HuH-7.5 (cell line): ENCODE data around the gene PALD1.

ENCODE experiments used
- DNase-seq: peaks from one replicate; pipeline ENCODE4 v3.0.0; 2011; ENCODE audit warnings: low spot score

PALD1 gene

DNA sequence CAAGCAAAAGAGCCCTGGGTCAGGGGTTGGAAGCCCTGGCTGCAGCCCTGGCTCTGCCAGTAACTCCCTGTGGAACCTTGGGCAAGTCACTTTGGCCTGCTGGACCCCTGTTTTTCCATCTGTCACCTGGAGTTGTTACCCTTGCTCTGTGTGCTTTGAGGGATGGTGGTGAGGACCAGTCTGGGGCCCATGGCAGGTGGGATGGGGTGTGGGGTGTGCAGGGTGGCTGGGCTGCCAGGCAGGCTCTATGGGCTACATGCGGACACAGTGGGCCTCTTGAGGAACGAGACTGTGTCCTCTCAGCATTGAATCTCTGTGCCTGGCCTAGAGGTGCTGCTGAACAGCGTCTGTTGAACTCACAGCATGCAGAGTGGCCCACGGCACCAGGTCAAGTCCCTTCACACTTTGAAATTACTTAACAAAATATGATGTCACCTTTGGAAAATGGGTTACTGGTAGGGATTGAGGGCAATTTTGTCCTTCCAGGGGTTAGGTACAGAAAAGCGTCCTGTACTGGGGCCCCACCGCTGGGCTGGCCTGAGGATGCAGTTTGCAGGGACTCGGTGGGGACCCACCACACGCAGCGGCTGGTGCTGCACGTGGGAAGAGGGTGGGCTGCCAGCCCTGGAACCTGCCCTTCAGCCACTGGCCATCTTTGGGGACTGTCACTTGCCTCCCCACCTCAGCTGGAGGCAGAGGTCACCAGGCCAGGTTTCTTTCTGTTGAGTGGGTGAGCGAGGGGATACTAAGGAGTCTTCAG is 78.7 kb downstream of the PALD1 start:
- no peak for DNase-seq

DNA sequence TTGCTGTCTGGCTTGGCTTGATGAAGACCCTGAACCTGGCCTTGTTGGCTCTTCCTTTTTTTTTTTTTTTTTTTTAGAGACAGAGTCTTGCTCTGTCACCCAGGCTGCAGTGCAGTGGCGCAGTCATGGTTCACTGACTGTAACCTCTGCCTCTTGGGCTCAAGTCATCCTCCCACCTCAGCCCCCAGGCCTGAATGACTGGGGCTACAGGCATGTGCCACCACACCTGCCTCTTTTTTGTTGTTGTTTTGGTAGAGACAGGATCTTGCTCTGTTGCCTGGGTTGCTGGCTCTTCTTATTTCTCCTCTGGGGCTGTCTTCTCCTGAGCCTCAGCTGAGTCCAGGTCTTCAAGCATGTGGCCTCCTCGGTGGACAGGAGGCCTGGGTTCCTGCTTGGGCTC is 79.3 kb downstream of the PALD1 start:
- no peak for DNase-seq

DNA sequence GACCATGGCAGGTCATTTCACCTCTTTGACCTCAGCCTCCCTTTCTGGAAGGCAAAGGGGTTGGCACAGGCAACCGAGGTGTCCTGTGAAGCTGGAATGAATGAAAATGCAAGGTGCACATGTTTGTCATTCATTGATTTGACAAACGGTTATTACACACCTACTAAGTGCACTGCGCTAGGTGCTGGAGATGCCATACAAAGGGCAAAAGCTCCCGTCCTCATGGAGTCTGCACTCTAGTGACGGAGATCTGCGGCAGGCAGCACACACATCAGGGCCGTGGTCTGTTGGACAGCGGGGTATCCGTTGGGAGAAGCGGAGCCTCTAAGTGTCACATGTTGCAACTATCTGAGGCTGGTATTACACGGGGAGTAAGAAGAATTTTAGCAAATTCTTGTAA is 79.7 kb downstream of the PALD1 start:
- no peak for DNase-seq

DNA sequence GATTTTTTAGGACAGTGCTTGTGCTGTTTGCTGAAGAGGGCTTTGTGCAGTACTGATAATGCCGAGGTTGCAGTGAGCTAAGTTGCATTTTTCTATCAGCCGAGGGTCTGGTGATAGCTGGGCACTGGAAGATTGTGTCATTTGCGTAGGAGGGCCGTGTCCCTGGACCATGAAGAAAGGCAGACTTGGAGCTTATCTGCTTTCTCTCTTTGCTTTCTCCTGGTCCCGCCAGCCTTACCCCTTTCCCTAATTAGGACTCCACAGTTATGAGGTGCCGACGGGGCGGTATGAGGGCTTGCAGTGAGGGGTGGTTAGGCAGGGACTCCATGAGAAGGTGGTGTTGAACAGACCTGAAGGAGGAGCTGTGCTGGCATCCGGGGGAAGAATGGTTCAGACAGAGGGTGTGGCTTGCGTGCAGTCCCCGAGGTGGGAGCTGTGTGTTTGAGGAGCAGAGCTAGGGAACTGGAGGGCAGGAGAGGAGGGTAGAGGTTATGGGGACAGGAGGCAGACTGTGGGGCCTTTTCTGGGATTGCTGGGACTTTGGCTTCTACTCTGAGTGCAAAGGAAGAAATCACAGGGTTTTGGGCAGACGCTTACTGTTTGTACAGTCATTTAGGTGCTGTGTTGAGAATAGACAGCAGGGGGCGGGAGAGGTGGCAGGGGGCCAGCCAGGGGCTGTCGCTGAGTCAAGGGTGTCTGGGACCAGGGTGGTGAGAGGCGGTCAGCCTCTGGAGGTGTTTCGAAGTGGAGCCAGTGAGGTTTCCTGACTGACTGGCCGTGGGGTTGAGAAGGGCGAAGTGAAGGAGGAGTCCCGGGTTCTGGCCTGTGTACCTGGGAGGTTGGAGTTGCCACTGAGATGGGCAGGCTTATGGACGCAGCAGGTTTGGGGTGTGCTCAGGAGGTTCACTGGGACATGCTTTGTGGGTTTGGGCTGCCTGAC is 80.6 kb downstream of the PALD1 start:
- peak; percentile 64 for DNase-seq

DNA sequence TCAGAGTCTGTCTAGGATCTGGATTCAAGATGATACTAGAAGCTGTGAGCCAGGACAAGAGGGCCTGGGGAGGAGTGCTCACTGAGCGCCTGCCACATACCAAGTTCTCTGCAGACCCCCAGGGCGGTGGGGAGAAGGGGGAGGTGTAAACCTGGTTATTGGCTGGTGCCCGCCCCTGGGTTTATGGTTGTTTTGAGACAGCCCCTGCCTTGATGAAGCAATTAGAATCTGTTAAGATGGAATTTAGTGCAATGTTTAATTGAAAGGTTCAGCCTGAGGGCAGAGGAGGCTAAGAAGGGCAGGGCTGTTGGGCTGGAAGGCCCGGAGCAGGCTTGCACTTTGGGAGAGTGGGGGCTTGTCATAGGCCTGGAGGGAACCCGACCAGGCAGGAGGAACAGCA is 81.3 kb downstream of the PALD1 start:
- DNase-seq = no peak

DNA sequence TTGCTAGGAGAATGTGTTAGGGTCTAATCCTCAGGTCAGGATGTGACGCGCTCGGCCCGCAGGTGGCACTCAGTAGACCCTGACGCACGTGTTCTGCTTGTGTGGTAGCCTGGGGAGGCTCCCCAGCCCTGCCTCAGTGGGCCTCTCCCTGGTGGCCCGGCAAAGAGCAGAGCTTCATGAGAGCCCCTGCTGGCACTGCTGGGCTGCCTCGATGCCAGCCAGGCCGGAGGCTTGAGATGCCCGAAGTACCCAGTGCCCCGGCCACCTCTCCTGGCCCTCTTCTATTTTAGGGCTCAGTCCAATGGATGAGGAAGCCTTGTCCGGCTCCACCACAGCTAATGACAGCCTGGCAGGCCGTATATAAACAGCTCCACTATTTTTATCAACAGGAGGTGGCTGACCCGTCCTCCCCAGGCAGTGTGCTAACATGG is 82.0 kb downstream of the PALD1 start:
- no peak for DNase-seq

DNA sequence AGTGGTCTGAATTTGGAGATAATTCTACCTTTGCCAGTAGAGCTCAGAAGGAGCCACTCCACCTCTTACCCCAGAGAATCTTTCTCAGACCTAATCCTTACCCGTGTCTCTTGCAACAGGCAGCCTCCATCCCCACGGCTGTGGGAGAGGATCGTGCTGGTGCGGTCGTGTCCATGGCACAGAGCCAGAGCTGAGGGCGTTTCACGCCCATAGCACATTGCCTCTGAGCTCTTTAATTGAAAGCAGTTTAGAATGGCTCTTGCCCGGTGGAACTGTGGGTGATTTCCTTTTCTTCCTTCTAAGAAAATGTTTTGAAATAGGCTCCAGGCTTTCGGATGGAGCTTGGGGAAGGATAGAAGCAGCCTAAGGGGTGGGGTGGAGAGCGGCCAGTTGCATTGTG is 82.5 kb downstream of the PALD1 start:
- DNase-seq = no peak

DNA sequence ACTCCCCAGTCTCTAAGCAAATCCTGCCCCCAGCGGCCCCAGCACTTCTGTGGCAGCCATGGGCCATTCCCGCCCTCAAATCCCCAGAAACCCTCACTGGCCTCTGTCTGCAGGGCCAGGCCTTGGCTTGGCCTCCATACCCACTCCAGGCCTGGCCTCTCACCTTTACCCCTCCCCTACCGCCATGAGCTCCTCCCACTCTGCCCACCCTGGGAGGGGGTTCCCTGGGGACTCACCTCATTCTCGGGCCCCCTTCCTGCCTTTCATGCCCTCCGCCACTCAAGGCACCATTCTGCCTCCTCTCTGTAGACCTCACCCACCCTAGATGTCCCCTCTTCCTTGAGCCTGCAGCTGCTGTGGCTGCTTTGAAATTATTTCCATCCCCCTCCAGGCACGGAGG is 83.0 kb downstream of the PALD1 start:
- DNase-seq = no peak

DNA sequence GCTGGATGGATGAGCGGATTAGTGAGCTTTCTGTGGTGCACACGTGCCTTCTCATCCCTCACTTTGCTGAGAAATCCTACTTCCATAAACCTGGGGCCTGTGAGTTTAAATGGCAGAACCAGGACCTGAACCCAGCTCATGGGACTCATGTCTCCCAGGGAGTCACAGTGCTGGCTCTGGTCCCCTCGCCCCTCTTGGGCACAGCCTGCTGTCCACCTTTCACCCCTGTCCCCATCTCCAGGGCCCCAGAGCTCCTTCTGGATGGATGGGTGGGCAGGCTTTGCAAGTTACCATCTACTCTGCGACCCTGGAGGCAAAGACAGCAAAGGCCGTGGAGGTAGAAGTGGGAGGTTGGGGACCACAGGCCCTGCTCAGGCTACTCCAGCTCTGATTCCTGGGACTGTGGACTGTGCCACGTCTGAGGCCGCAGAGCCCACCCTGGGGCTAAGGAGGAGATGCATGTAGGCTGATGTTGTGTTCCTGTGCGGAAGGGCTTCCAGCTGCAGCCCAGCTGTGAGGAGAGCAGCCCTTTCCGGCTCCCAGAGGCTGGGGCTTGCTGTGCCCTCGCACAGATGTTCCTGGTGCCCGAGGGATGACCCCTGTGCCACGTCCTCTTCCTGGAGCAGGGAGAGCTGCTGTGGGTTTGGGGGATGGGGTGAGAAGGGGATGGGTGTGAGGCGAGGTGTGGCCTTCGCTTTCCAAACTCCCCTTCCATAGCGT is 83.6 kb downstream of the PALD1 start:
- no peak for DNase-seq

DNA sequence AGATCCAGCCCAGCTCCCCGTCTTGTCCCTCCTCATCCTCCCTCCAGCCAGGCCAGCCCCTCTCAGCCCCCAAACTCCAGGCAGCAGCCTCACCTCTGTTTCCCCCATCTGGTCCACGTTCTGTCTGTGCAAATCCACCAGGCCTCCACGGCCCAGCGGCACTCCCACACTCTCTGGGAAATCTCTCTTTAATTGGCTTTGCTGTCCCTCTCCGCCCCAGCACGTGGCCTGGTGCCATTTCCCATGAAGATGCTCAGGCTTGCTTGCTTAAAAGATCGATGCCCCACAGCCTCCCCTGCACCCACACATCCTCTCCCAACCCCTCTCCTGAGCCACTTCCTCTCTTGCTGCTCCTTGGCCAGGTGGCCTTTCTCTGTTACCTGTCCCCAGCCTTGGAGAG is 84.7 kb downstream of the PALD1 start:
- no peak for DNase-seq

DNA sequence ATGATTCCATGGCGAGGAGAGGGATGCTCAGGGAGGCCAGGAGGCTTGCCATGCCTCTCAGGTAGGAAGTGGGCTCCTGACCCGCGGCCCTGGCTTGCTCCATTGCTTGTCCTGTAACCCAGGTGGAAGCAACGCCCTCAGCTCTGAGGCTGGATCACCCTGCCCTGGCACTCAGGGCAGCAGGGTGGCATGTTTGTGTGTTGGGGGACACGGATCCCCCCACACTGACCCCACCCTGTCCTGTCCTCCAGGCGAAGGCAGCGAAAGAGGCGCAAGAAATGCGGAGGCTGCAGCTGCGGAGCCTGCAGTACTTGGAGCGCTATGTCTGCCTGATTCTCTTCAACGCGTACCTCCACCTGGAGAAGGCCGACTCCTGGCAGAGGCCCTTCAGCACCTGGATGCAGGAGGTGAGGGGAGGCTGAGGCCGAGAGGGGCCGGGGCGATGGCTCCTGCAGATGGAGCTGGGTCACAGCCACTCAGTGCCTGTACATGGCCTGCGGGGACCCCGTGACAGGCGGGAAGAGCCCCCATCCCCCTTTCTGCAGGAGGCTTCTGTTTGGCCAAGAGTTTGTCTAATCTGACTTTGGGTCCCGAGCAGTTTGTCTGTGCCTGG is 85.7 kb downstream of the PALD1 start:
- DNase-seq = no peak

DNA sequence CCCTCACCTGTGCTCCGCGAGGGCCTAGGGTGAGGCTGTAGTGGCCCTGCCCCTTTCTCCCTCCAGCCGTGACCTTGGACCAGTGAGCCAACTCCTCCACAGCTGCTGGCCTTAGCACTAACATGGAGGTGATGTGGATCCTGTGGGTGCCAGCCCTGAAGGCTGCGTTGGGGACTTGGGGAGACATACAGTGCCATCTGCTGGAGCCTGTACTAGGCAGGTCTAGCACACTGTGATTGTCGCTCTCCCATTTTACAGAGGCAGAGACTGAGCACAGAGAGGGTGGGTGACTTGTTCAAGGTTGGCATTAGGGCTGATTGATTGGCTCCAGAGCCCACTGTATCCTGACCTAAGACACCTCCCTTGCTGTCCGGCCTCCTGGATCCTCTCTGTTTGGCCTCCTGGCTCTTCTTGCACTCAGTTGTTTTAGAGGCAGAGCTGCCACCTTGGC is 86.4 kb downstream of the PALD1 start:
- DNase-seq = no peak

DNA sequence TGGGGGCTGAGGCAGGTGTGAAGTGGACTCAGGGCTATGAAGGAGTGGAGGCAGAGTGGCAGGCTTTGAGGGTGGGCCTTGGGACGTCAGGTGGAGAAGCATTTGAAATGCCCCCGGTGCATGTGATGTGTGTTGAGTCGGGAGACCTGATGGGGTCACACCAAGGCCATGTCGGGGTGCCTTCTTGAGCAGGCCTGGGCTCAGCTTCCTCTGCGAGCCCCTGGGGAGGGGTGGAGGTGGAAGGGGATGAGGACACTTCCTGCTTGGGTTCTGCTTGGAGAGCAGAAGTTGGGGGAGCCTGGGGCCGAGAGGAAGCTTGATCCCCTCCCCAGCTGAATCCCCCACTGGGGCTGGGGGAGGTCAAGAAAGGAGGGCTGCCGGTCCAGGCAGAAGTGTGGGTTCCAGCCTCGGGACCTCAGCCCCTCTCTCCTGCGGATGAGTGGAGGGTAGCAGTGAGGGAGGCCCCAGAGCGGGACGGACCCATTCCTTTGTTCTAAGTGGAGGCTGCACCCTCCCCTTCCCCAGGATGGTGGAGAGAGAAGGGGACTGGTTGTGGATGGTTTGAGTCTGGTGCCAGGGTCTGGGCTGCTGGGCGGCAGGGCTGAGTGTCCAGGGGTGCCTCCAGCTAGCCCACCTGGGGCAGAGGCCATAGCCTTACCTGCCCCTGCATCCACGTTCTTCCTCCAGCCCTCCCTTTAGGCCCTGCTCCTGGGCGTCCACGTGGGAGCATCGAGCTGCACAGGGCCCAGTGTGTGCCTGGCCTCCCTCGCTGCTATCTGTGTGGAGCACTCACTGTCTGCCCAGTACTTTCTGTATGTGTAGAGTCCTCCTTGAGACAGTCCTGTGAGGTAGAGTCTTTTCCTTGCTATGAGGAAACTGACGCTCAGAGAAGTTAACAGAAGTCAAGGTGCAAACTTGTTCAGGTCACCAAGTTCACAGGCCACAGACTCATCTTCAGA is 87.3 kb downstream of the PALD1 start:
- no peak for DNase-seq

DNA sequence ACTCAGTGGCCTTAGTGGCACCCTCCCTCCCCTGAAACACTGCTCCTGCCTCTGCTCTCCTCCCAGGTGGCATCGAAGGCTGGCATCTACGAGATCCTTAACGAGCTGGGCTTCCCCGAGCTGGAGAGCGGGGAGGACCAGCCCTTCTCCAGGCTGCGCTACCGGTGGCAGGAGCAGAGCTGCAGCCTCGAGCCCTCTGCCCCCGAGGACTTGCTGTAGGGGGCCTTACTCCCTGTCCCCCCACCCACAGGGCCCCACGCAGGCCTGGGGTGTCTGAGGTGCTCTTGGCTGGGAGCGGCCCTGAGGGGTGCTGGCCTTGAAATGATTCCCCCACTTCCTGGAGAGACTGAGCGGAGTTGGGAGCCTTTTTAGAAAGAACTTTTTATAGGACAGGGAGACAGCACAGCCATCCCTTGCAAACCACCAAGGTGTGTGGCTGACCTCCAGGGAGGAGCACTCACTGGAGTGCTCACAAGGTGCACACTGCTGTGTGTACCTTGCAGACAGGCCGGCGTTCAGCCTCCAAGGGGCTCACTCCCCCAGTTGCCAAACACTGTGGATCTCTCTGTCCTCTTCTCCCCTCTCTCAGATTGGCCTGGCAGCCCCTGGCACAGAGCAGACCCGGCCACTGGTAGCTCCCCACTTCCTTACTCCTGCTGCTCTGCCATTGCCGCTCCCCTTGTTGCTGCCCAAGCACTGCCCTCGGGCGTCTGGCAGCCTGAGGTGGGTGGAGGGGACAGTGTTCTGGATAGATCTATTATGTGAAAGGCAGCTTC is 88.1 kb downstream of the PALD1 start:
- DNase-seq = no peak

DNA sequence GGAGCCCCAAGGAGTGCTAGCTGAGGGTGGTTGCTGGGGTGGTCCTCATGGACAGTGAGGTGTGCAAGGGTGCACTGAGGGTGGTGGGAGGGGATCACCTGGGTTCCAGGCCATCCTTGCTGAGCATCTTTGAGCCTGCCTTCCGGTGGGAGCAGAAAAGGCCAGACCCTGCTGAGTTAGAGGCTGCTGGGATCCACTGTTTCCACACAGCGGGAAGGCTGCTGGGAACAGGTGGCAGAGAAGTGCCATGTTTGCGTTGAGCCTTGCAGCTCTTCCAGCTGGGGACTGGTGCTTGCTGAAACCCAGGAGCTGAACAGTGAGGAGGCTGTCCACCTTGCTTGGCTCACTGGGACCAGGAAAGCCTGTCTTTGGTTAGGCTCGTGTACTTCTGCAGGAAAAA is 89.0 kb downstream of the PALD1 start:
- no peak for DNase-seq

DNA sequence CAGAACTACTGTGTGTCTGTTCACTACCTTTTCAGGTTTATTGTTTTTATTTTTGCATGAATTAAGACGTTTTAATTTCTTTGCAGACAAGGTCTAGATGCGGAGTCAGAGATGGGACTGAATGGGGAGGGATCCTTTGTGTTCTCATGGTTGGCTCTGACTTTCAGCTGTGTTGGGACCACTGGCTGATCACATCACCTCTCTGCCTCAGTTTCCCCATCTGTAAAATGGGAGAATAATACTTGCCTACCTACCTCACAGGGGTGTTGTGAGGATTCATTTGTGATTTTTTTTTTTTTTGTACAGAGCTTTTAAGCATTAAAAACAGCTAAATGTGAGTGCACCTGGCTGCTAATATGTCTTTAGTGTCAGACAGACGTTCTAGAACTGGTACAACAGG is 89.5 kb downstream of the PALD1 start:
- DNase-seq = no peak

DNA sequence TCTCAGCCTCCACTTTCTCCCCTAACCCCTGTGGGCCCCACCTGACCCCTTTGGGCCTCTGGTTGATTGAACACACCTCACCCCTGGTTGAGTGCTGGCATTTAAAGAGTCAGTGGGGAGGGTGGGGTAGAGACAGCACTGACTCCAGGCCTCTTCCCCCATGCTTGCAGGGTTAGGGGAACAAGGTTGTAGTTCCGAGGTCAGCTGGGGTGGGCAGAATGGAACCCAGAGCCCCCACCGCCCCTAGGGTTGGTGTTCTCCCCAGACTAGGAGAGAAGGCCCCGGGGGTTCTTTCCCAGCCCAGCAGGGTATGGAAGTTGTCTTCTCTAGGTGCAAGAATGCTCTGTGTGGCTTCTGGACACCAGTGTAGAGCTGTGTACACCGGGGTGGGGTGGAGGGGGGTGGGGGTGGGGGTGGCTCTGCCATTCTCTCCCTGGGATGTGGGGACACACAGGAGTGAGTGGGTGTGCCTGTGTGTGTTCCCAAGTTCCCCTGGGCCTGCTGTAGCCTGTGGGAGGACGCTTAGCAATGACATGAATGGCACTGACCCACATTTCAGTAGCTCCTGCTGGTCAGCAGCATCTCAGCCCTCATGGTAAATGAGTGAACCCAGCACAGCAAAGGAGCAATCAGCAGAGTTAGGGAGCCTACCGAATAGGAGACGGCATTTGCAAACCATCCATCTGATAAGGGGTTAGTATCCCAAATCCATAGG is 90.4 kb downstream of the PALD1 start:
- no peak for DNase-seq

DNA sequence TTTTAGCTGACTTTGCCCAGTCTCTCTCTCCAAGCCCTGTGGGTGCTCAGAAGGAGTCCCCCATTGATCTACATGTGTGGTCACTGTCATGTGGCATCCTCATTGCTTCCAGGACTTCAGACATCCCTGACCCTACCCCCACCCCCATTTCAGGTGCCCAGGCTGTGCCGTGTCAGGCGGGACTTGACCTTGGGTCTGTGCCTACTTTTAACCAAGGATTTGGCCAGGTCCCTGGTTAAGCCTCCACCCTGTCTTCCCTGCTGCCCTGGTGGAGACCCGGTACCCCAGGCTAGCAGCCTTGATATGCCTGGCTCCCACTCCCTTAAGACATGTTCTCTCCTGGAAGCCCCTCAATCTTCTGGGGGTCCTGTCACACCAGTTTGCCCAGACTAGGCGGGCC is 92.7 kb downstream of the PALD1 start:
- DNase-seq = no peak

DNA sequence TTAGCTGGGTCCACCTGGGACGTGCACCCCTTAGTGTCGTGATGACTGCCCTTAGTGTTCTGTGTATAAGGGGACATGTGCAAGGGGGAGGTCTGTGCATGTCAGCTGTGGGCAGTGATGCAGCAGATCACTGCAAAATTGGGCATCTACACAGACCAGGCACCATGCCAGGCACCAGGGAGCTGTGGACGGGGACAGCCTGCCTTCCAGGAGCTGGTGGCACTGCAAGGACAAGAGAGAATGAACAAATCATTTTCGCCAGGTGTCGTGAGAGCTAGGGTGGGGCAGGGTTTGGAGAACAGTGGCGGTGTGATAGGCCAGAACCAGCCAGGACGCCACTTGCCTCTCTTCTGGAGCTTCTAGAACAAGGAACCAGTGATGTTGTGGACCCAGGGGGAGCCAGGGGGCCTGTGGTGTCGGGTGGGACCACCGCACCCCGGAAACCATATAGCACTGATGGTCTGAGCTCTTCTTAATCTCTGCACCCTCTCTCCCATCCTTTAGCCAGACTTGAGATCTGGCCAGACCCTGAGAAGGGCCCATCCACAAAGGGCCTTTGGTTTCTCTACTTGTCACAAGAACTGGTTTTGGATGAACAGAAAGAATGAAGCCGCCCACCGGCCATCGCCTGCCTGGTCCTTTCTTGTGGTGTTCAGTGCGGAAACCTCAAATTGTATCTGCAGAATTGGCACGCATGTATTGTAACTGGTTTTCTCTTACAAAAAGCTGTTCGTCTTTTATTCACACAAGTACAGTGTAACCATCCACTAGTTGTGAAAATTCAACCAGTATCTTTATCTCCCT is 93.3 kb downstream of the PALD1 start:
- no peak for DNase-seq
